Measurements from ENCODE around the gene LRRC72.

DNA sequence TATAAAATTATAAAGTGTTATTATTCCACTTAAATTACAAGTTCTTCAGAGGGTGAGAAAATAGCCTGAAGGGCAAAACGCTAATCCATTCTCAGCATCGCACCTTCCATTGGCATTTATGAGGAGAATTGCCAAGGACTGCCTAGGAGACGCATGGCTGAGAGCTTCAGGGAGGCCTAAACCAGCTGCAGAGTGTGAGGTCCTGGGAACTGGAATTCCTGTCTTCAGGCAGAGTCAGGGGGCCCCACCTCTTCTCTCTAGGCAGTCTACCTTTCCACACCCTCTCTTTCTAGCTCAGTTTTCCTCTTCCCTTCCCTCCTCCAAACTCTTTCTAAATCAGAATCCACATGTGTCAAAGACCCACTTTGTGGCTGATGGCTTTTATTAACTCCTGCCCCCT lies 35.3 kb downstream of the LRRC72 start:
- TF ChIP-seq PPARA (CRISPR knock-in tag; IDR thresholded peaks at IDR 0.05; ENCODE audit: borderline replicate concordance) (no peak), PATZ1 (CRISPR knock-in tag; IDR thresholded peaks at IDR 0.05; ENCODE audit: borderline replicate concordance) (no peak), ARNTL (CRISPR knock-in tag; IDR thresholded peaks at IDR 0.05; ENCODE audit: borderline replicate concordance, low read depth) (no peak), TCF4 (CRISPR knock-in tag; IDR thresholded peaks at IDR 0.05; ENCODE audit: borderline replicate concordance) (no peak), TSHZ2 (CRISPR knock-in tag; IDR thresholded peaks at IDR 0.05) (no peak), OSR1 (CRISPR knock-in tag; IDR thresholded peaks at IDR 0.05) (no peak), RARB (CRISPR knock-in tag; IDR thresholded peaks at IDR 0.05) (no peak)
- TF ChIP-seq, protein P1, sequence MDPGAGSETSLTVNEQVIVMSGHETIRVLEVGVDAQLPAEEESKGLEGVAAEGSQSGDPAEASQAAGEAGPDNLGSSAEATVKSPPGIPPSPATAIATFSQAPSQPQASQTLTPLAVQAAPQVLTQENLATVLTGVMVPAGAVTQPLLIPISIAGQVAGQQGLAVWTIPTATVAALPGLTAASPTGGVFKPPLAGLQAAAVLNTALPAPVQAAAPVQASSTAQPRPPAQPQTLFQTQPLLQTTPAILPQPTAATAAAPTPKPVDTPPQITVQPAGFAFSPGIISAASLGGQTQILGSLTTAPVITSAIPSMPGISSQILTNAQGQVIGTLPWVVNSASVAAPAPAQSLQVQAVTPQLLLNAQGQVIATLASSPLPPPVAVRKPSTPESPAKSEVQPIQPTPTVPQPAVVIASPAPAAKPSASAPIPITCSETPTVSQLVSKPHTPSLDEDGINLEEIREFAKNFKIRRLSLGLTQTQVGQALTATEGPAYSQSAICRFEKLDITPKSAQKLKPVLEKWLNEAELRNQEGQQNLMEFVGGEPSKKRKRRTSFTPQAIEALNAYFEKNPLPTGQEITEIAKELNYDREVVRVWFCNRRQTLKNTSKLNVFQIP (CRISPR knock-in tag; IDR thresholded peaks at IDR 0.05; ENCODE audit: borderline replicate concordance, low read depth) = no peak
